NCI-H345 treated with DMSO at 0.1 percent for 48 hours (cell line): Measurements from ENCODE around the gene PNLIPRP1.

Source experiments
- DNase-seq: peaks from one replicate; lab custom pipeline; 2025; ENCODE audit not compliant: unreplicated experiment; lab: John Stamatoyannopoulos, UW

The PNLIPRP1 gene

DNA sequence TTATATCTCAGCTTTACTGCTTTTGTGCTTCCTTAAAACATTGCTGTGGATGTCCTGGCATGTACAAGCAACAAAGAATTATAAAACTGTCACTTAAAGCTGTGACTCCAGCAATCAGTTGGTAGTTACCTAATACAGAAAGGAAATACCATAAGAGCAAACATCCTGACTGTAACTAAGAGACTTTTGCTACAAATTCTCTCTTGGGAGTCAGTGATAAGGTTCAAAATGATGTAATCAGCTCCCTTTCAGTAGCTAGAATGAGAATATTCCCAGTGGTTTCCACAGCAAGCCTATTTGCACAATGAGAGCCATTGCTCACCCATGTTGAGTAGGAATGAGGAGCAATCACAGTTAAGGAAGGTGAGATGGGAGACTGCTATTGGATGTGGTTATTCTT is 7.6 kb downstream of the PNLIPRP1 start:
- no peak for DNase-seq

DNA sequence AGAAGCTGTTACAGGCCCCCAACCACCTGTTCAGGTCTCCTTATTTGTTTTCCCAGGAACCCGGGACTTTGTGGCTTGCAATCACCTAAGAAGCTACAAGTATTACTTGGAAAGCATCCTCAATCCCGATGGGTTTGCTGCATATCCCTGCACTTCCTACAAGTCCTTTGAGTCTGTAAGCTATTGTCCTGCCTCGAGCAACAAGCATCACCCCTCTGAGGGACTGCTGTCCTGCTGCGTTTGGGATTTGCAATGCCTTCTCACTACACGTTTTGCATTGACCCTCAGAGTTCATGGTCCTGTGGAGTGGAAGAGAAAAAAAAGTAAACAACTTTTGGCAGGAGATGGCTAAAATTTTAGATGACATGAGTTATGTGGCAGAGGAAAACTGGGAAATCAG is 9.2 kb downstream of the PNLIPRP1 start:
- no peak for DNase-seq

DNA sequence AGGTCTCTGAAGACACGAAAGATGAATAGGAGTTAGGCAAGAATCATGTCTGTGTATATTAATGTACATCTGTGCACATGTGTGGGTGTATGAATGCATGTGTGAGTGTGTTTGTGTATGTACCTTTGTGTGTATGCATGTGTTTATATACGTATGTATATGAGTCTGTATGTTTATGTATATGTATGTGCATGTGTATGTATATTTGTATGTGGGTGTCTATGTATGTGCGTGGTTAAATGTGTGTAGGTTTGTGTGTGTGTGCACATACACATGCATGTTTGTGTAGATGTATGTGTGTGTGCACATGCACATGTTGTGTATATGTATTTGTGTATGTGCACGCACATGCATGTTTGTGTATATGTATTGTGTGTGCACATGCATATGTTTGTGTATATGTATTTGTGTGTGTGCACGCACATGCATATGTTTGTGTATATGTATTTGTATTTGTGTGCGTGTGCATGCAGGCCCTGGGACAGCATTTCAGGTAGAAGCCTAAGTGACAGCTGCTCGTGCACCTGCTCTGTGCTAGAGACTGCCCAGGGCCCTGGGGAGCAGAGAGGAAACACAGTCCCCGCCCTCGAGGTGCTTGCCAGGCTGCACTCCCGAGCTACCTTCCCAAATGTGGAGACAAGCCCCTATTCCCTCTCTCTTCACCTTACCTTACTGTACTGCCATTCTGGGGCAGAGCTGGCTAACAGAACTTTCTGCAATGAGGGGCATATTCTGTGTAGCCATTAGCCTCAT is 12.1 kb downstream of the PNLIPRP1 start:
- DNase-seq: no peak

DNA sequence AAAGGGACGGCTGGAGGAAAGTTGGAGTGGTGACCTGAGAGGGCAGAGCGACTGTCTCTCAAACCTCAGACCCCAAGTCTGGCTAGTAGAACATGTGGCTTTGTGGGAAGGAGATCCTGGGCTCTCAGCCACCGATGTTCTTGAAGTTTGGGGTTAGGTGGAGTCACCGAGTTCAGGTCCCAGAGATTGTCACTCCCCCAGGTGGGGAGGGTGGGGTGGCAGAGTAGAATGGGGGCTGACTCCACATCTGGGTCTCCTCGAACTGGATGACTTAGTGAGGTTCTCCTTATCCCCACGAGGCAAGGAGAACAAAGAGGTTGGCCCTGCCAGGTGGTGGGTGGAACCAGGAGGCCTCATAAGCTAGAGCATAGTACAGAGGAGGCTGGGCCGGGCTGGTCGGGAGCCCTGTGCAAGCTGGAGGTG is 15.3 kb downstream of the PNLIPRP1 start:
- no peak for DNase-seq

DNA sequence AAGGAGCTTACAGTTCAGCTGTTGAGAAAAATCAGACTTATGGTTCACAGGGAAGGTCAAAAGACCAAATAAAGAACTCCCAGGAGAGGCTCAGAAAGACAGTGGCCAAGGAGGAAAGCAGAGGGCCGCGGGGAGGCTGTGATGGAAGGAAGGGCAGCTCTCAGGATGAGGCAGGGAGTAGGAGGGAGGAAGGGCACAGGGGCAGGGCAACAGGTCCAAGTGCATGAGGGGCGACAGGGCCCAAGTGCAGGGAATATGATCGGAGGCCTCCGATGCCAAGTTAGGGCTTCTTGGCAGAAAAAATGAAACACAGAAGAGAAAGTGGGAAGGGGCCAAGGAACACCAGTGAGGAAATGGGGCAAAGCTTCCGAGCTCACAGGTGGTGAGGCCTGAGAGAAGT is 16.6 kb downstream of the PNLIPRP1 start:
- DNase-seq: no peak

DNA sequence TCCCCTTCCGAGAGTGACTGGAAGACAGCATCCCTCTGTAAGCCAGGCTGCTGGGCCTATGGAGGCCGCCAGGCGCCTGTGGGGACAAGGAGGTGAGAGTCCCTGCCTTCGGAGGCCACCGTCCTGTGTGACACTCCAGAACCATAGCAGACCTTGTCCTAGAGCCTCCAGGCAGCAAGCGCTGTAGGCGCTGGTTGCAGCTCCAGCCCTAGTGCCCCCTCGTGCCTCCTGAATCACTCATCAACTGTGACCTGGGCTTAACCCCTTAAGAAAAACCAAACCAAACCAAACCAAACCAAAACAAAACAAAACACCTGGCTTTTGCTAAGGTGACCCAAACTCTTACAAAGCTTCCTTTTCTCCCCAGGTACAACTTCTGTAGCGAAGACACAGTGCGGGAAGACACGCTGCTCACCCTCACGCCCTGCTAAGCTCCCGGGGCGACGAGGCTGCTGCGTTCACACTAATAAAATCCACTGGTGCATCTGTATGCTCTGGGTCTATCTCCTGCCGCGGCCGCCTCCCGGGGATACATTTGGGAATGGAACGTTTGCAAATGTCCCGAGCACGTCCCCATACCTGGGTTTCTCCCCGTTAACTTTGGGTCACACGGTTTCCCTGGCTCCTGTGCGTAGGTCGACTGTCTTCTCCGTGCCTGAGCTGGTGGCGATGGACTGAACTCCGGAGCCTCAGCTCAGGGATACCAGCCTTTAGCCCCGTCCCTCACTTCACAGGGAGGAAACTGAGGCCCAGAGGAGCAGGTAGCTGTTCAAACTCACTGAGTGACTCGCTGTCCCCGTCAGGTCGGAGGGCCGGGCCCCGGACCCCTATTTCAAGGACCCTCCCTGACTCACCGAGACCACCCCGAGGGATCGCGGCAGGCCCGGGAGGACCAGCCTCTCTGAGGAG is 18.2 kb downstream of the PNLIPRP1 start:
- no peak for DNase-seq

DNA sequence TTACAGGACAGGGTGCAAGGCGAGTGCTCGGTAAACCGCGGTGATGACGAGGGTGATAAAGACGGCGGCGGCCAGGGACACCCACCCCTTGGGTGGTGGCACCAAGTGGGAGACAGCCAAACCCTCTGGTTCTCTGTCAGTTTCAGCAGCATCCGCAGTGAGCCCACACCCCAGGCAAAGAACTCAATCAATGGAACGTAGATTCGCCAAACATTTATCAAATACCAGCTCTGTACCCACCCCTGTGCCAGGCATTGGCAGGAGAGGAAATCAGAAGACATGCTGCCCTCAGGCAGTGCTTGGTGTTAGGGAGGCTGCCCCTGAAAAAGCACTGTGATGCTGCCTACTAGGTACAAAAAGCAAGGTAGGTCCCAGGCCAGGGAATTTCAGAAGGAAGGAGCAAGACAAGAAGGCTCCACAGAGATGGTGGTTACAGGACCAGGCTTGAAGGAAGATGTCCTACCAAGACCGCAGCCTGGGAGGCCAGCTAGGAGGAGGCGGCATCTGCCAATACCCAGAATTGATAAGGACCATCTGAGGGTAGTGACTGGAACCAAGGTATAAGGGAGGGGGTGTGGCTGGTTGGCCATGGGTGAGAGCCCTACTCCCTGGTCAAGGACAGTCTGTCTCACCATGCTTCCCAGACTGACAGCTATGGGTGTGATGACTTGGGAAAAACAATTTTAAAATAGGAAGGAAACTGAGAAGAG is 19.8 kb downstream of the PNLIPRP1 start:
- DNase-seq: no peak

DNA sequence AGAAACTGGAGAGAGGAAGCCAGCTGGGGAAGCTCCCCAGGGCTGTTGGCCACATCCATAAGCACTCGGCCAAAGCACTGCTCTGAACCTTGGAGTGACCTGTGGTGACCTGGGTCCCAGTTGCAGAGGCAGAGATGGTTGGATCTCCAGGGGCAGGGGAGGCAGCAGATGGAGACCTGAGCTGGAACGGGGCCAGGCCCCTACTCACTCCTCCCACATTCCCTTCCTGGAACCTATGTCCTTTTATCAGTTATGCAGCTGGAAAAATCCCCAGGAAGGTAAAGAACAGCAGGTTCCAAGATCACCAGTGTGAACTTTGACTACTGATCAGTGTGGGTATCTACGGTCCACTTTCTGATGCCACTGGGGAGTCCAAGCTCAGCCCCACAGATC is 20.4 kb downstream of the PNLIPRP1 start:
- no peak for DNase-seq

DNA sequence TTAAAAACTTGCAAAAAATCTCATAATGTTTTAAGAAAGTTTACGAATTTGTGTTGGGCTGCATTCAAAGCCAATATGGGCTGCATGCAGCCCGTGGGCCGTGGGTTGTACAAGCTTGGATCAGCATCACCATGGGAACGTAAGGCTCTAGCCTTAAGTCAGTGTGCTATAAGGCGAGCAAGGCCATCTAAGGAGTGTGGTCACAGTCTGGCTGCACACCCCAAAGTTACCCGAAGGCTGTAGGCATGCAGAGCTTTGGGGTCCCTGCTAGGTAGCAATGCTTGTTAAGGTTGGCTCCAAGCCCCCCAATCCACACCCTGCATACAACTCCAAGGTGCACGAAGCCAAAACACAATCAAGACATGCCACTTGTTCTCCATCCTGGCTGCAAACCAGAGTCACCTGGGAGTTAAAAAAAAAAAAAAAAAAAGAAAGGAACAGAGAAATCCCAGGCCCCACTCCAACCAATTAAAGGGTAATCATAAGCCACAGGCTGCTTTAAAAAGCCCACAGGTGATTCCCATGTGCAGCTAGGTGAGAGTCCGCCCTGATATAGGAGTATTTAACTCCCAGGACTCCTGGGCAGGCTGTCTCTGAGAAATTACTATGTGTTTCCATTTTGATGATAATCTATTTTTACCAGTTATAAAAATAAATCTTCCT is 21.5 kb downstream of the PNLIPRP1 start:
- DNase-seq: no peak

DNA sequence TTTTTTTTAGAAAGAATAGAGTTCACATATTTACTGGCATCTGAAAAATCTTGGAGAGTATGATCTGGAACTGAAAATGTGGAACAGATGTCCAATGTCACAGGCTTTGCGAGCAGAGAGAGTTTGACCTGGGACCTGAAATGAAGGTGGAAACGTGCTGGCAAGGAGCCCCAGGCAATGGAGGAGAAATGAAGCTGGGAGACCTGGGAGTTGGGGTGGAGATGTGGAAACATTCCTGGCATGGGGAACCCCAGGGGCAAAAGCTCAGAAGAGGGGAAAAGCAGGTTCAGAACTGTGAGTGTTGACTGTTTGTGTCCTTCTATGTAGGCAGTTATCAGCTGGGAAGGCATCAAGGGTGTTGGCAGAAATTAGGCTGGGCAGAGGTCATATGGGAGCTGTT is 22.7 kb downstream of the PNLIPRP1 start:
- no peak for DNase-seq

DNA sequence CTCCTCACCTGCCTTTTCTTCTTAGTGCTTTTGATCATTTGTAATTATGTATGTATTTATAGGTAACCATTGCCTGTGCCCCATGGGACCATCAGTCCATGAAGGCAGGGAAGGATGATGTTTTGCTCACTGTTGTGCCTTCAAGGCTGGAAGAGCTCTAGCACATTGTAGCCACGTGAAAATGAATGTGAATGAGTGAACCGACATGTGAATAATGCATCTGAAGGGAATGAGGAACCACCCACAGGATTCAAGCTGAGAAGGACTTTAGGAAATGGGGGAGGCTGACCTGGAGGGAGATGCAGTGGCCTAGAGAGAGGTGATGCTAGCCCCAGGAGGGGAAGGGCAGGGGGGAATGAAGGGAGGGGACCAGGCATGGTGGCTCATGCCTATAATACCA is 24.0 kb downstream of the PNLIPRP1 start:
- no peak for DNase-seq

DNA sequence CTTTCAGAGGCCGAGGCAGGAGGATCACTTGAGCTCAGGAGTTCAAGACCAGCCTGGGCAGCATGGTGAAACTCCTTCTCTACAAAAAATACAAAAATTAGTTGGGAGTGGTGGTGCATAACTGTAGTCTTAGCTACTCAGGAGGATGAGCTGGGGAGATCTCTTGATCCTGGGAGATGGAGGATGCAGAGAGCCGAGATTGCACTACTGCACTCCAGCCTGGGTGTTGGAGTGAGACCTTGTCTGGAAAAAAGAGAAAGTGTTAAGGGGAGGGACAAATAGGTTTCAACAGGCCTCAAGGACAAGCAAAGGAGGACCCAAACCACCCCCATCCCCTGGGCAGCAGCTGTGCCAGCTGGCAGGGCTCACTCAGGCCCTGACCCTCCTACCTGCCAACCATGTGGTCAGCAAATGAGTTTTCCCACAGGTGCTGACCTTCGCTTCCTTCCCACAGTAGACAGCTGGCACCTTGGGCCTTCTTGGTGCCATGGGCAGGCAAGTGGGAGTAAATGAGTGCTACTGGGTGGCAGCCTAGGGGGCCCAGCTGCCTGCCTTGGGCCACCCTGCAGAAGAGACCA is 24.5 kb downstream of the PNLIPRP1 start:
- DNase-seq: no peak

DNA sequence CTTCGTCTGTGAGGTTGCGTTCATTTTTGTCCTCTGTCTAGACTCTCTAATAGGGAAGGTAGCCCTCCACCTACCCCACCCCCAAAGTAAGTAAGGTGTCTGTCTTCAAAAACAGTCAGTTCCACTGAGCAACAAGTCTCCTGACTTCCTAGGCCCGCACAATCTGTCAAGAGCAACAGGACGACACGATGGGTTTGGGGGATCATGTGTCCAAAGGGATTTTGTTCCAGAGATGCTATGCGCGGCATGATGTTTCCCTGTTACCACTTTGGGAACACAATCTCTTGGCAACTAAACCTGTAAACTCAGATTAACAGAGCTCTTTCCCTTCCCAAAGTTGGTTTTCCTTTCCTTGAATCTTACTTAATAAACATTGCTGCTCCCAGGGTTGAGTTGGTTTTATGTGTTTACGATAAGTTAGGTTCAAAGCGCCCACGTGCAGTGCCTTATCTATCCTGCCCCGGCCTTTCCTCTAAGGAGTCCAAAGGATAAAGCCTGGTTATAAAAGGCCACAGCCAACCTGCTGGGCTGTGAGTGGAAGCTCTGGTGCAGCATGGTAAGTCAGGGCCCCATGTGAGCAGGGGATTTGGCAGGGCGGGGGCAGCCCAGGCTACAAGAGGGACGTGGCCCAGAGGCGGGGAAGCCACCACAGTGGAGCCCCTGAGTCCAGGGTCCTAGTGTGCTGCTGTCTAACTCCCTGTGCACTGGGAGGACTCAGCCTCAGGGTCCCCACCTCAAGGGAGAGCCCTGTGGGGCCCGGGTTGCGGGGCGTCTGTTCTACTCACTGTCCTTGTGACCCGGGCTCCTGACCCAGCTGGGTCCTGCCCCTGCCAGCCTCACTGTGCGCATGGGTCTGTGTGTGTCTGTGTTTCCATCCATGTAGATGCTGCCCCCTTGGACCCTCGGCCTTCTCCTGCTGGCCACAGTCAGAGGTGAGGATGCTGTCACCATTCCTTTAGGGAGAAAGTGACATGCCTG is 30.0 kb downstream of the PNLIPRP1 start, which contains the start of gene PNLIPRP2:
TSS of gene PNLIPRP2 (plus strand) at position 531 of the 978 bp plus-strand sequence.
- DNase-seq: no peak

DNA sequence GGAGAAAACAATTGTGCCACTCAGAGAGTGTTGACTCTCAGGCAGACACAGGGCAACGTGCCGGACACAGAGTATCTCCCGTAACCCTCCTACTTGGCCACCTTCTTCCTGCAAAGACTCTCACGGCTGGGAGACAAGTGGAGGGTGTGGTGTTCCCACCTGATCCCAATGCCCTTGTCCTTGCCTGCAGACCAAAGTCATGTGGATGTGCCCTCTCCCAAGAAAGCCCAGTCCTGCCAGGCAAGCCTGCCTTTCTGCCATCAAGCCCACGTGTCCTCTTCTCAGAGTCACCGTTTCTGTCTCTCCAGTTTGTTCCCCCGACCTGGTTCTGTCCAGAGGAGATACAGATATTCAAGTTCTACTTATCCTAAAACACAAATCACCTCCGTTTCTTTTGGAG is 30.7 kb downstream of the PNLIPRP1 start:
- DNase-seq: no peak

DNA sequence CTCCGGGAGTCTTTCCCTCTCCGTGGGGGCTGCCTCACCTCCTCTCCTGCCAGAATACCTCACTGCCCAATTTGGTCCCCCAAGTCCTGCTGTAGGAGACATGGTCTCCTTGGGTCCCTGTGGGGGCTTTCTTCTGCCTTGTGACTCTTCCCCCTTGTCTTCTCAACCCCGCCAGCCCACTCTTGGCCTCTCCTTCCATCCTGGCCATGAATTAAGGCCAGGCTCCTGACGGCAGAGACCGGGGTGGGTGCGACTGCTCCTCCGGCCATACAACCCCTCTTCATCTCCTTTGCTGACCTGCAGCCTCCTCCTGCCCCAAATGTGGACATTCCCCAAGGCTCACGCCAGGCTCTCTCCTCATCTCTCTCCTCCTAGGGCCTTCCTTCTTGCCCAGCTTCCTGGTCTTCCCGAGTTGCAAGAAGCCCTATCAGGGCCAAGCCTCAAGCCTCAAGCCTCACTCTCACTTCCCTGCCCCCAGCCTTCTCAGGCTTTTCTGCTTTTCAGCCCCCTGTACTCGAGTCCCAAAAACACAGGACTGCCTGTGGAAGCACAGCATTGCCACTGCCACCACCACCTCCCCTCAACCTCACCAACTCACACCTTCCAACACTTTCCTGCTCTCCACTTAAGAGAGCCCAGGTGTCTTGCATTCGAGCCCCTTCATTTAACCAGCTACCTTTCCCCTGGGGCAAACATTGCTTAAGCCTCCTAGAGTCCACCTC is 31.3 kb downstream of the PNLIPRP1 start:
- DNase-seq: no peak

DNA sequence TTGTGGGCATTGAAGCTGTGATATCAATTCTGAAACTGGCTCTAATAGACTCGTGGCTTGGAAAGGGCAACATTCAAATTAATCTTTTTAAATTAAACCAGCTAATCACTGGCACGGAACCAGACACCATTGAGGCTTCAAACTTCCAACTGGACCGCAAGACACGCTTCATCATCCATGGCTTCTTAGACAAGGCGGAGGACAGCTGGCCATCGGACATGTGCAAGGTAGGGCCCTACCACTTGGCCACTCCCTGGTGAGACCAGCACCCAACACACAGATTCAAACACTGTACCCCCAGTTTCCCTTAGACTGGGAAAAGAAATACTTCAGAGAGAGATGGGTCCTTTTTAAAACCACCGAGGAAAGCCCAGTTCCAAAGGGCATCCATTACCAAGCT is 35.1 kb downstream of the PNLIPRP1 start:
- no peak for DNase-seq

DNA sequence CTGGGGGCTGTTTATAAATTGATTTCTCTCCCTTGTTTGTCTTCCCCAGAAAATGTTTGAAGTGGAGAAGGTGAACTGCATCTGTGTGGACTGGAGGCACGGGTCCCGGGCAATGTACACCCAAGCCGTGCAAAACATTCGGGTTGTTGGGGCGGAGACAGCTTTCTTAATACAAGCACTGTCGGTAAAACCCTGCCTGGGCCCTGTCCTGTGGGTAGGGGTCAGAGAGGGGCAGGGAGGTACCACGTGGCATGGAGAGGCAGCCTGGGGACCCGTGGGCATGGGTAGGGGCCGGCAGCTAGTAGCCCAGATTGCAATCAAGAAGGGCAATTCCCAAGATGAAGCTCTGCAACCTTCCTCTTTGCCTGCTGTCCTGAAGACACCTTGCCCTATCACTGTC is 36.1 kb downstream of the PNLIPRP1 start:
- DNase-seq: no peak

DNA sequence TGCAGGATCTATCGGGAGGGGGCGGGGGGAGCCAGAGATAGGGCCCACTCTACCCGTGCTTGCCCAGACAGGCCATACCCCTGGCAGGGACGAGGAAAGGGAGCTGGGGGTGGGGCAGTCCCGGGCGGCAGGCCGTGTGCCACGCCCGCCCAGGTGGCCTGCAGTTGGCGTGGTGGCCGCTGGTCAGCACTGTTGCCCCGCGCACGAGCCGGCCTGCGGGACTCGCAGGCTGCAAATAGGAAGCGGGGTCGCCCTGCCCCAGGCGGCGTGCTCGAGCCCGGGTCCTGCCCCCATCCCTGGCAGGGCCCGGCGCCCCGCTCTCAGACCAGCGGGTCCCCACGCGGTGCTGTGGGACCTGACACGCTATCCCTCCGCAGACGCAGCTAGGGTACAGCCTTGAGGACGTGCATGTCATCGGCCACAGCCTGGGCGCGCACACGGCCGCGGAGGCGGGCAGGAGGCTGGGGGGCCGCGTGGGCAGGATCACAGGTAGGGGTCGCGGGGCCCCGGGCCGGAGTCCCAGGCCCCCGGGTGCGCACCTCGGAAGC is 36.7 kb downstream of the PNLIPRP1 start:
- no peak for DNase-seq

DNA sequence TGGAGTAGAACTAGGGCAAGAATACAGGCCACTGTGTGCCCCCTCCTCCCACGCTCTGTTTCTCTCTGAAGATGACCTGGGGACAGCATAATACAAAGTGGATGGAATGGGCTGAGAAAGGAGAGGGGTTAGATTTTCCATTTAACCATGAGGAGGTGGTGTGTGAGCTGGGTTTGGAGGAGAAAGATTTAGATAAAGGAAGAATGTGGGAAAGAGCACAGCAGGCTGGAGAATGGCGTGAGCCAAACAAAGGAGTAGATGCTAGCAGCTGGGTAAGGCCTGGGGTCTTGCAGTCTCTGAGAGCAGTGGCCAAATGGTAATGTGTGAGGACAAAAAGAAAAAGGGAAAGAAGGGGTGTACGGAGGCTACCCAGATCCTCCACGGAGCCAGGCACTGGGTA is 38.6 kb downstream of the PNLIPRP1 start:
- no peak for DNase-seq
